IMR-90 (cell line): ENCODE measurements around the gene ZSCAN4. TPM values are rescaled to one million over a fixed set of nuclear protein-coding genes. Genes with fewer than 3 reads are reported as not detected.

Source experiments
- ATAC-seq: fragments of 200-7000 bp; cut with Tn5 transposase; 2 replicates; pipeline ENCODE4 v1.9.1; 2020; ENCODE audit warnings: low read depth, mild to moderate bottlenecking, moderate library complexity
- BruUV-seq: library from RNA; stranded (reverse); fragments of 400-500 nt; replicated peaks from 2 replicates; lab custom pipeline; 2021; lab: Mats Ljungman, UMichigan
- CTCF ChIA-PET: fragments of 300-600 bp; formaldehyde crosslinking; extraction: SDS; loops from one replicate; lab custom pipeline; 2021; ENCODE audit warnings: antibody characterized with exemption; lab: Yijun Ruan, JAX
- POLR2A ChIA-PET: fragments of 300-600 bp; sonication (Branson Sonifier 250); formaldehyde crosslinking; loops from one replicate; lab custom pipeline; 2022; ENCODE audit warnings: antibody characterized with exemption; ENCODE audit not compliant: unreplicated experiment; lab: Charles Lee
- DNase-seq: peaks from one replicate; pipeline ENCODE4 v3.0.0; 2013
- H2AFZ ChIP-seq: replicated peaks from 2 replicates; pipeline ENCODE3; 2013; ENCODE audit warnings: low read length, mild to moderate bottlenecking; ENCODE audit not compliant: poor library complexity
- H2AK5ac ChIP-seq: 2 replicates; pipeline ENCODE4 v1.6.1; 2013; ENCODE audit warnings: low read depth, low read length, inconsistent platforms
- H2AK9ac ChIP-seq: replicated peaks from 2 replicates; pipeline ENCODE3; 2013; ENCODE audit warnings: mild to moderate bottlenecking, low read depth, low read length, moderate library complexity; ENCODE audit not compliant: poor library complexity
- H2BK120ac ChIP-seq: 2 replicates; pipeline ENCODE4 v1.6.1; 2013; ENCODE audit warnings: low read depth, low read length, inconsistent platforms
- H2BK15ac ChIP-seq: 3 replicates; pipeline ENCODE4 v1.6.1; 2013; ENCODE audit warnings: low read depth, low read length, inconsistent platforms
- H2BK20ac ChIP-seq: 2 replicates; pipeline ENCODE4 v1.6.1; 2013; ENCODE audit warnings: low read depth, mild to moderate bottlenecking, inconsistent platforms, low read length, moderate library complexity
- H2BK5ac ChIP-seq: 2 replicates; pipeline ENCODE4 v1.6.1; 2013; ENCODE audit warnings: mild to moderate bottlenecking, low read depth, low read length, inconsistent platforms; ENCODE audit not compliant: poor library complexity, severe bottlenecking
- H3K14ac ChIP-seq: replicated peaks from 2 replicates; pipeline ENCODE4 v1.6.1; 2013; ENCODE audit warnings: low read depth, low read length, inconsistent platforms
- H3K18ac ChIP-seq: 2 replicates; pipeline ENCODE4 v1.6.1; 2013; ENCODE audit warnings: low read depth, low read length, control low read depth
- H3K23ac ChIP-seq: 2 replicates; pipeline ENCODE4 v1.6.1; 2013; ENCODE audit warnings: low read depth, low read length, inconsistent platforms
- H3K27ac ChIP-seq: 2 replicates; pipeline ENCODE4 v1.5.1; 2013; ENCODE audit warnings: mild to moderate bottlenecking, control low read depth, low read length; ENCODE audit not compliant: insufficient read depth
- H3K27me3 ChIP-seq: 2 replicates; pipeline ENCODE4 v1.6.1; 2013; ENCODE audit warnings: low read length; ENCODE audit not compliant: control insufficient read depth, insufficient read depth
- H3K36me3 ChIP-seq: 2 replicates; pipeline ENCODE4 v1.6.1; 2013; ENCODE audit warnings: low read length, mixed read lengths; ENCODE audit not compliant: control insufficient read depth, insufficient read depth
- H3K4ac ChIP-seq: 2 replicates; pipeline ENCODE4 v1.6.1; 2013; ENCODE audit warnings: low read depth, low read length, inconsistent platforms
- H3K4me1 ChIP-seq: 2 replicates; pipeline ENCODE4 v1.6.1; 2013; ENCODE audit warnings: low read length, mixed read lengths; ENCODE audit not compliant: control insufficient read depth, insufficient read depth
- H3K4me2 ChIP-seq: 2 replicates; pipeline ENCODE4 v1.6.1; 2013; ENCODE audit warnings: low read depth, mild to moderate bottlenecking, control low read depth, low read length, moderate library complexity
- H3K4me3 ChIP-seq: 2 replicates; pipeline ENCODE4 v1.5.1; 2013; ENCODE audit warnings: low read depth, mild to moderate bottlenecking, control low read depth, low read length, moderate library complexity; ENCODE audit not compliant: insufficient read depth
- H3K56ac ChIP-seq: 2 replicates; pipeline ENCODE4 v1.6.1; 2013; ENCODE audit warnings: low read length, inconsistent platforms; ENCODE audit not compliant: insufficient read depth; ENCODE audit errors: extremely low read depth
- H3K79me1 ChIP-seq, 2 experiments: 2 replicates each; pipeline ENCODE4 v1.6.1; 2013; ENCODE audit warnings: low read length in 2 of 2, inconsistent platforms in 1 of 2, low read depth in 1 of 2
- H3K9ac ChIP-seq: 2 replicates; pipeline ENCODE4 v1.6.1; 2013; ENCODE audit warnings: low read depth, low read length, control low read depth
- H3K9me1 ChIP-seq: 2 replicates; pipeline ENCODE4 v1.6.1; 2013; ENCODE audit warnings: low read length, inconsistent platforms; ENCODE audit not compliant: insufficient read depth
- H3K9me3 ChIP-seq: 2 replicates; pipeline ENCODE4 v1.6.1; 2013; ENCODE audit warnings: low read length; ENCODE audit not compliant: control insufficient read depth, insufficient read depth
- H4K20me1 ChIP-seq: 2 replicates; pipeline ENCODE4 v1.6.1; 2013; ENCODE audit warnings: low read length, inconsistent platforms; ENCODE audit not compliant: insufficient read depth
- H4K5ac ChIP-seq: 2 replicates; pipeline ENCODE4 v1.6.1; 2013; ENCODE audit warnings: mild to moderate bottlenecking, low read depth, low read length, control low read depth
- H4K8ac ChIP-seq, 2 experiments: 2 replicates each; pipeline ENCODE4 v1.6.1; 2013; ENCODE audit warnings: low read depth in 2 of 2, low read length in 2 of 2, control low read depth in 1 of 2, inconsistent platforms in 1 of 2
- H4K91ac ChIP-seq: 2 replicates; pipeline ENCODE4 v1.6.1; 2013; ENCODE audit warnings: low read depth, low read length, inconsistent platforms; ENCODE audit not compliant: insufficient read depth
- BHLHE40 ChIP-seq: fragments of 150-350 bp; IDR thresholded peaks from 2 replicates; pipeline ENCODE4 v1.6.1; 2016; ENCODE audit warnings: mild to moderate bottlenecking, low read depth, low read length
- CEBPB ChIP-seq: IDR thresholded peaks from 2 replicates; pipeline ENCODE4 v1.6.1; 2012; ENCODE audit warnings: low read depth, low read length, improper control_type of control experiment
- CHD1 ChIP-seq: IDR thresholded peaks from 2 replicates; pipeline ENCODE4 v1.6.1; 2012; ENCODE audit warnings: low read depth, low read length, improper control_type of control experiment
- MAFK ChIP-seq: IDR thresholded peaks from 2 replicates; pipeline ENCODE4 v1.6.1; 2012; ENCODE audit warnings: low read depth, low read length, improper control_type of control experiment
- NFE2L2 ChIP-seq: fragments of 150-350 bp; IDR thresholded peaks from 2 replicates; pipeline ENCODE4 v1.6.1; 2016; ENCODE audit warnings: low read depth, mild to moderate bottlenecking, low read length
- RCOR1 ChIP-seq: IDR thresholded peaks from 2 replicates; pipeline ENCODE4 v1.6.1; 2012; ENCODE audit warnings: mild to moderate bottlenecking, low read length, improper control_type of control experiment; ENCODE audit not compliant: insufficient replicate concordance
- RFX5 ChIP-seq: IDR thresholded peaks from 2 replicates; pipeline ENCODE4 v1.8.0; 2012; ENCODE audit warnings: low read depth, mild to moderate bottlenecking, low read length, moderate library complexity
- WGBS, 2 experiments: methylation state at CpG; one replicate each; pipeline versions ENCODE4 v1.1.5 to v1.1.7; 2013; ENCODE audit warnings: missing lambda C conversion rate in 2 of 2; ENCODE audit not compliant: insufficient read length in 1 of 2; ENCODE audit errors: extremely low coverage in 2 of 2; 5-methylcytosine and 5-hydroxymethylcytosine counted together
- dilution Hi-C: fragments of 300-500 bp; cut with HindIII; formaldehyde crosslinking; loops from one replicate; pipeline ENCODE4 v1.14.3; 2018; ENCODE audit warnings: low sequenced_read_pairs; ENCODE audit not compliant: unreplicated experiment
- in situ Hi-C: fragments of 300-500 bp; cut with MboI; formaldehyde crosslinking; loops from 3 replicates; pipeline ENCODE4 v1.14.3; 2019; ENCODE audit warnings: low sequenced_read_pairs, inconsistent platforms, mixed read lengths
- intact Hi-C: fragments of 100-400 bp; cut with micrococcal nuclease; formaldehyde crosslinking; loops from 2 replicates; pipeline ENCODE4 v1.10.0; 2022
- polyA plus RNA-seq, 3 experiments: library from polyadenylated mRNA; depleted of rRNA; stranded (reverse); fragments of >200 nt; gene quantifications; 2 replicates each; pipeline ENCODE4 v1.2.3, GENCODE V29; 2012; ENCODE audit warnings: low replicate concordance in 1 of 3
- total RNA-seq: library from RNA; depleted of rRNA; stranded (reverse); fragments of >200 nt; gene quantifications from 2 replicates; pipeline ENCODE4 v1.2.3, GENCODE V29; 2012
- TF ChIP-seq, protein P1 (sequence below): fragments of 150-350 bp; IDR thresholded peaks from 2 replicates; pipeline ENCODE4 v1.6.1; 2016; ENCODE audit warnings: low read depth, mild to moderate bottlenecking, low read length, moderate library complexity, borderline replicate concordance

ZSCAN4 gene
- total and polyA plus RNA-seq, 2 of the 4 experiments (the other 2 are of a cell fraction) = not detected

DNA sequence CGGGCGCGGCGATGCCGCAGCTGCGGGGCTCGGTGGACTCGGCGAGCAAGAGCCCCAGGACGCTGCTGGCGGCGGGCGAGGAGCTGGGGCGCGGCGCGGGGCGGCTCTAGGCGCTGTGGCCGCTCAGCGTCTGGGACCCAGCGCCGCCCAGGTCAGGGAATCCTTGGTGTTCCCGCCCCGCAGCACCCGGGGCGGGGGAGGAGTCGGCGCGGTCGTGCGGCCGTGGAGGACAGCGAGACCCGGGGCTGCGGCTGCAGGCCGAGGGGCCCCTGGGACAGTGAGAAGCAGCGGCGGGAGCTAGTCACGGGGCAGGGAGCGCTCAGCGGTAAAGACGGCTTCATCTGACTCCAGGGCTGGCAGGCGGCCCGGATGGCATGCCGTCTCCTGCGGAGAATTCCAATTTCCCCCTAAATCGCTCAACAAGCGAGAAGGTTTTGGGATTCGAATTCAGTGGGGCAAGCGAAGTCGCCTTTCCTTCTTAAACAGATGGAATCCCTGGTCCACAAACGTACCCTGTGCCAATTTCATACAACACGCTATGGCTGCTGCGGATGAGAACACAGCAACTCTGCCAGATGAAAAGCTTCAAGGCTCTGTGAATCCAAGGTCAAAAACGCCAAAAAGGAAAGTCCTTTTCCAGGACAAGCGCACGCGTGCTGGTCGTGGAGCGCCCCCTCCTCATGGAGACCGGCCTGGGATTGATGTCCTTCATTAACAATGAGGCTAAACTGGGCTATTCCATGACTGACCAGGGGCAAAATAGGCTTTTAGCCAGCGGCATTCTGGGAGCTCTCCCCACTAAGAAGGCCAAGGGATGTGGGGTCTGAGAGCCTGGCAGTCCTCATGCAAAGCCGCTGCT lies 4.2 kb upstream of the ZSCAN4 start:
- Histone ChIP-seq H3K4ac (no peak overlapping the region), H3K9me1 (no peaks in the 10 kb centered on the region), H4K20me1 (no peaks in the 10 kb centered on the region), H3K18ac (no peak overlapping the region), H3K9ac (peak overlapping the region; percentile 71), H2AFZ (peak overlapping the region; percentile 92), H4K5ac (no peak overlapping the region), H2AK5ac (no peak overlapping the region), H3K36me3 (no peaks in the 10 kb centered on the region), H2BK15ac (no peak overlapping the region), H3K4me1 (no peaks in the 10 kb centered on the region), H2BK5ac (no peak overlapping the region), H3K23ac (no peak overlapping the region), H4K8ac (peak overlapping the region in 1 of 2 experiments; percentile 32; a peak in 1 of 4 replicates), H3K27ac (peak overlapping the region; percentile 14; the same call in 1 of the 2 replicates), H2BK20ac (no peak overlapping the region), H4K91ac (no peak overlapping the region), H2BK120ac (no peak overlapping the region), H3K27me3 (peaks cover 3% of the 10 kb centered on the region), H3K56ac (no peak overlapping the region), H3K9me3 (no peaks in the 10 kb centered on the region), H3K14ac (no peak overlapping the region), H3K4me3 (peak overlapping the region; percentile 54), H3K79me1 (no peaks in the 10 kb centered on the region), H2AK9ac (no peak overlapping the region), H3K4me2 (peak overlapping the region; percentile 80)
- DNase-seq = peak; percentile 31
- ChIA-PET POLR2A (interaction anchor here (0.6 kb wide), 1 partner anchor 46 kb away, joined by 18 read pairs; no protein-coding TSS in a partner anchor), CTCF (interaction anchor here (0.6 kb wide), 1 partner anchor 274 kb away, joined by 6 read pairs; no protein-coding TSS in a partner anchor)
- peak; percentile 97 for ATAC-seq
- dilution Hi-C loops = no loop called here
- intact Hi-C loops = no loop called here
- 1% methylated on average over 27 of the region's 64 CpGs; no CpG with 5 or more reads in 1 of the 2 experiments for WGBS, 2 experiments
- TF ChIP-seq CHD1 (no peak), NFE2L2 (no peak), RCOR1 (no peak), BHLHE40 (no peak), MAFK (no peak), CEBPB (no peak), RFX5 (no peak)
- TF ChIP-seq, protein P1, sequence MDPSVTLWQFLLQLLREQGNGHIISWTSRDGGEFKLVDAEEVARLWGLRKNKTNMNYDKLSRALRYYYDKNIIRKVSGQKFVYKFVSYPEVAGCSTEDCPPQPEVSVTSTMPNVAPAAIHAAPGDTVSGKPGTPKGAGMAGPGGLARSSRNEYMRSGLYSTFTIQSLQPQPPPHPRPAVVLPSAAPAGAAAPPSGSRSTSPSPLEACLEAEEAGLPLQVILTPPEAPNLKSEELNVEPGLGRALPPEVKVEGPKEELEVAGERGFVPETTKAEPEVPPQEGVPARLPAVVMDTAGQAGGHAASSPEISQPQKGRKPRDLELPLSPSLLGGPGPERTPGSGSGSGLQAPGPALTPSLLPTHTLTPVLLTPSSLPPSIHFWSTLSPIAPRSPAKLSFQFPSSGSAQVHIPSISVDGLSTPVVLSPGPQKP = no peak
- no TSS peak for BruUV-seq
- in situ Hi-C loops = no loop called here
